GM19193 (cell line): ENCODE data around the gene TECPR2.

Experiments
- POLR2A ChIP-seq: IDR thresholded peaks from 4 replicates; pipeline ENCODE4 v1.6.1; 2011; ENCODE audit not compliant: insufficient read depth, insufficient read length; ENCODE audit errors: extremely low read depth

The TECPR2 gene

DNA sequence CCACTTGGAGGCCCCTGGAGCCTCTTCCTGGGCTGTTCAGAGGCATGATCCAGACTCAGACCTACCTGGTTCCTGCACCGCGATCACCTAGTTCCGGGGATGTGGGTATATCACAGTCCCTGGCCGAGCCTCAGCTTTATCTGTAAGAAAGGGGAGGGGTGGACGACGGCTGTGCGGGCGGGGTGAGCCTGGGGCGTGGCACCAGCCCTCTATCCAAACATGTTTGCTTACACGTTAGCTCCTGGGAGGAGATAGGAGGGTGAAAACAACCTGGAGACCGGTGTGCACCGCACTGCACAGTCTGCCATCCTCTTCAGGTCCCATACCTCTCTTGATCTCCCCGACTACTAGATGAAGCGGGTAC lies 145.7 kb downstream of the TECPR2 start:
- no peak for TF ChIP-seq POLR2A

DNA sequence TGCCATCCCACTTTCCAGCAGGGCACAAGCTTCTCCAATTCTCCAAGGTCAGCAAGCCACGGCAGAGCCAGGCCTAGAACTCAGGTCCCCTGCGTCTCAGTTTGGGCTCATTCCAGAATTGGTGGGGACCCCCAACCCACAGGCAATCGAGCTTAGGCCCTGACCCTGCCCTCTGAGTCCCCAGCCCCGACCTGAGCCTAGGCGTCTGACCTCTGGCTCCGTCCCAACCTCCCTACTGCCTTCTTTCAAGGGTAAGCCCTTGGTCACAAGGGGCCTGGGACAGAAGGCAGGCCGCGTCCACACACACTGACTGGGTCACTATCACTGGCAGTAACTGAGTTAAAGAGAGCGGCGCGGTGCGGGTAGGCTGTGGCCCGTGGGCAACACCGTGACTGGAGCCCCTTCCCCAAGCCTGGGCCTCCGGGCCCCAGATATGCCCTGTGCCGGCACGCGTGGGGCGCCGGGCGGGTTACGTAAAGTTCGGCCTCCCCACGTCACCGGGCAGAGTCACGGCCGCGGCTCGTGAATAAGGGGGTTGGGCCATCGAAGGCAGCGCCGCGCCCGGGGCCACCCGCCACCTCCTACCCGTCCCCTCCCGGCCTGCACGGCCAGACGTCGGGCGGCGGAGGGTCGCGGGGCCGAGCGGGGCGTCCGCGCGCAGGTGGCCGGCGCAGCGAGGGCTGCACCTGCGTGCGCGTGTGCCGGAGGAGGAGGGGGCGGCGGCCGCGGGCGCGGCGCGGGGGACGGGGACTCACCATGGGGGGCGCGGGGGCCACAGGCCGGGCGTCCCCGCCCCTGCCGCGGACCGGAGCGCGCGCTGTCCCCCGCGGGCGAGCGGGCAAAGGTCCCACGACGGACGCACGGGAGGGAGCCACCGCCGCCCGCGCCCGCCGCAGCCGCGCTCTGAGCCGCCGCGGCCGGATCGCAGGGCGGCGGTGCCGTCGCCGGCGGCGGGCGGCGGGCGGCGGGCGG lies 146.3 kb downstream of the TECPR2 start:
- no peak for TF ChIP-seq POLR2A

DNA sequence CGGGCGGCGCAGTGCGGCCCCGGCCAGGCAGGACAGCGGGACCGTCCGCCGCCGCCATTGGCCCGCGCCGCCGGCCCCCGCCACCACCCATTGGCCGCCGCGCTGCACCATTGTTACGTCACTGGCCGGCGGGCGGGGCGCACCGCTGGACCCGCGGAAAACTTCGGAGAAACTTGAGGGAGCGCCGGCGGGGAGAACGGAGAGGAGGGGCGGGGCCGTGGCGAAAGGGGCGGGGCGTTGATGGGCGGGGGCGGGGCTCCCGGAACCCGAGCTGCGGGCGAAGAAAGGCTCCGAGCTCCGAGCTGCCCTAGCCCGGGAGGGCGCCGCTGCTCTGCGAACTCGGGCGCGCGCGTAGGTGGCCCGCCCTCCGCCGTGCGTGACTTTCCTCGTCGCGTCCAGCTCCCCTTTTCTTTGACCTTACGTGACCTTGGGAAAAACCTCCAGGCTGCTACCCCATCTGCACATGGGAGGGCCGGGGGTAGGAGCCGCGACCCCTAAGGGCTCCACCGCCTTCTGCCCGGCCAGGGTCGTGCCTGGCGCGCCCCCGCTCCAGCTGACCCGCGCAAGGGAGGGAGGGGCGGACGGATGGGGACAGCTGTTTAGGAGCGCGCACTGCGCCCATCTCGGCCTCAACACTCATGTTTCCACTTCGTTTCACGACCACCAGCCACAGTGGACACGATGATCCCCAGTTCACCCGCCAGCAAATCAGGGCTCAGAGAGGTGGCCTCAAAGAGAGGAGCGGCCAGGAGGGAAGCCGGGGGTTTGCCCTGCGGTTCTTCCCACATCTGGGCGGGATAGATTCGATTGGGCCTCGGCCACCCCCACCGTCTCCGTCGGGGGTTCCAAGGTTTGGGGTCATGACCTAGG lies 147.2 kb downstream of the TECPR2 start, which contains the start of gene ANKRD9:
TSS of gene ANKRD9 (minus strand) at position 31 of the 870 bp plus-strand sequence. CDS start 1,887 bp downstream, outside the sequence.
- TF ChIP-seq POLR2A = no peak

DNA sequence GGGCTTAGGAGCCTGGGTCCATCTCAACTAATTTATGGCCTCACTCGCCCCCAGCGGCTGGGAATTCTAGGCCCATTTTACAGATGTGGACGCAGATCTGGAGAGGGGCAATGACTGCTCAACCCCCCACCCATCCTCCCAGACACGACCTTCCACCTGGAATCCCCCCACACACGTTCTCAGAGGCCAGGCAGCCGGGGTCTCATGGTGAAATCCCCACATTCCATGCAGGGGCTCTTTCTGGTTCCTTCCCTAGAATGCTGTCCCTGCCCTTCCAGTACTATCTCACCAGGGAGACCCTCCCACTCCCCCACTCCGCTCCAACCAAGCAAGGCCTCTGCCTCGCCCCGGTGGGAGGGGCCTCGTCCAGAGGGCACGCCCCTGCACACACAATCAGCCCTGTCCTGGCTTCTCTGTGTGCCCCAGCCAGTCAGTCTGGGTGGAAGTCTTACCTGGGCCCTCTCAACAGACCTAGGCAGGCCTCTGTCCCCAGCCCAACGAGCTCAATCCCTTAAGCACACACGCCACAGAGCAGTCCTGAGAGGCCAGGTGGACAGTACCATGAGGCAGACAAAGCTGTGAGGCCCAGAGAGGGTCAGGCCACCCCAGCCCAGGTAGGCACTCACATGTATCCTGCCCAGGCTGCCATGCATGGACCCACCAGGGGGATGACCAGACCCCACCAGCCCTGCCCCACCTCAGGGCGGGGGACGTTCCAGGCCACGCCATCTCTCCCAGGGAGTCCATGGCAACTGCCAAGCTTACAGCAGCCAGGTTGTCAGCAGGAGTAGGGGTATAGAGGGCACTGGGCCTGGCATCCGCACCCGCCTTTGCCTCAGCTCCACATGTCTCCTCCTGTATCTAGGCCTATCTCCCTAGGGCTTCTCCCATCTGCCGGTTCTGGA lies 148.1 kb downstream of the TECPR2 start:
- TF ChIP-seq POLR2A = no peak

DNA sequence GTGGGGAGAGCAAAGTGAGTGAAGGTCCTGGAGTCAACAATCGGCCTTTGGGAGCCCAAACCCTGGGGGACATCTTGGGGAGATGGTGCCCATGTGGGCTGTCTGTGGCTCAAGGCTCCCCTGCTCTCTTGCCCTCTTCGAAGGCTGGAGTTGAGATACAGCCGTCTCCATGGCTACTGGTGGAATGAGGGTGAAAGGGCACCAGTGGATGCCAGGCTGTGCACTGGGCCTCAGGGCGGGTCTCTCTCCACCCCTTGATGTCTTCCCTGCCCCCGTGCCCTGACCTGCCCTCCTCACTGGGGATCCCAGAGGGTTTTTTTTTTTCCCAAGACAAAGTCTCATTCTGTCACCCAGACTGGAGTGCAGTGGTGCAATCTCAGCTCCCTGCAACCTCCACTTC lies 148.8 kb downstream of the TECPR2 start:
- TF ChIP-seq POLR2A = no peak

DNA sequence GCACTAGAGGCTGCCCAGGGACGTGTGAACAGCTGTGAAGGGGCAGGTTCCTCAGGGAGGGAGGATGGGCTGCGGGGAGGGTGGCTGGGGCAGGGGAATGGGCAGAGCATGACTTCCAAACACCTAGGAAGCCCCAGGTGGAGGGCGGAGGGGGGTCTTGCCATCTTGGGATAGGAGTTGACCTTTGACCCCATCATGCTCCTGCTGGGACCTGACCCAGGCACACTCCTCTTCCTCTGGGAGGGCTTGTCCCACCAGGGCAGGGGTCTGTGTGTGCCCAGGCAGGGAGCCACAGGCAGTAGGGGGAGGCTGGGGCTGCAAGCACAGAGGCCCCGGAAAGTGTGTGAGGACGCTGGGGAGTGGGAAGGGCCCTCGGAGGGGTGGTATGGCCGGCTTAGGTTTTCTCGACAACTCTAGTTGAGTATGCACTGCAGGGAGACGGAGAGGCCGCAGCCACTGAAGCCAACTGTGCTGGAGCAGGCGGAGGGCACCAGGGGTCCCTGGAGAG lies 150.1 kb downstream of the TECPR2 start:
- TF ChIP-seq POLR2A = no peak

DNA sequence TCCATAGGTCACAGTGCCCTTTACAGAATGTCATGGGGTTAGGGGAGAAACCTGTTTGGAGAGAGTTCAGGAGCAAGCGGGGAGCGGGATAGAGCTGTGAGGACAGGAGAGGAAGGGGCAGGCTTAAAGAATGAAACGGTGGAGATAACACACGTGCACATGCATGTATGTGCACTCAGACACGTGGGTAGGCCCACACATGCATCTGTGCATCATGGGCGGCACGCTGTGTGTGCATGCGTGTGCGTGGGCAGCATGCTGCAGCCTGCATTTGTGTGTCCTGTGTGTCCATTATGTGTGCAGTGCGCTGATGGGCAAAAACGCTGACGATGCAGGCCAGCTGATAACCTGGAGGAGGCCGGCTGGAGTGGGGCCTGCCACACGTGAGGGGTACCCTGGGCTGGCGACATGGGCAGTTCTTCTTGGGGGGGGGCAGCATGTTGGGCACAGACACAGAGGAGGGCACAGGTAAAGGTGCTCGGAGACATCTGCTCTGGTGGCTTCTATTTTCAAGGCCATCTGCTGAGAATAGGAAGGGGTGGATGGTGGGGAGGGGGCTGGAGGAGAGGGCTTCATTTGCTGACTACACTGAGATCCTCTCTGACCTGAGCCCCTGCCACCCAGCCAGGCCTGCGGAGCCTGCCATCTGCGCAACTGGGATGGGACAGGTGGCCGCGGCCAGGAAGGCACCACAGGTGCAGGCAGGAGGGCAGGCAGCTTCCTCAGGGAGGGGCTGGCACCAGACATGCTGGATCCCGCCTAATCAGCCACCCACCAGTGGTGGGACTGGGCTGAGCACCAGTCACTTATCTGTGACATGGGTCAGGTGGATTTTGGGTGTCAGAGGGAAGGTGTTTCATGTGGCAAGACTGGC lies 151.4 kb downstream of the TECPR2 start:
- TF ChIP-seq POLR2A = no peak

DNA sequence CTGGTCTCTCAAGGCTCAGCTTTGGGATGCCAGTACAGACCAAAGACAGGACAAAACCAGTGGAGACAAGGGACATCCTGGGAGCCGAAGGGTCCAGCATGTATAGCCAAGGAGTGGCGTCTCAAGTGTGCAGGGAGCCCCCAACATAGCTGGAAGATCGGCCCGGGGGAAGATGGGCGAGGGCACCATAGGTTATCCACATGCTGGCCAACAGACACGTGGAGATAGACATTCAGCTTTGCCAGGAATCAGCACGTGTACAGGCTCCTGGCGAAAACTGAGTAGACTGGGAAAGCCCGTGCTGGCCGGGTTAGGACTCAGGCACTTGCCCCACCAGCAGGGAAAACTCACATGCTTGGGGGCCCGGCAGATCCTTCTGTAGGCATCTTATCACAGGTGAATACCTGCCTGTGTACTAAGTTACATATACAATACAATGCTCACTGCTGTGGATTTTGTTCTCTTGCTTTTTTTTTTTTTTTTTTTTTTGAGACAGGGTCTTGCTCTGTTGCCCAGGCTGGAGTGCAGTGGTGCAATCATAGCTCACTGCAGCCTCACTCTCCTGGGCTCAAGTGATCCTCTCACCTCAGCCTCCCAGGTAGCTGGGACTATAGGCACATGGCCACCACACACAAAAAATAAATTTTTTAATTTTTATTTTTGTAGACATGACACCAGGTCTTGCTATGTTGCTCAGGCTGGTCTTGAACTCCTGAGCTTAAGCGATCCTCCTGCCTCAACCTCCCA lies 152.4 kb downstream of the TECPR2 start:
- no peak for TF ChIP-seq POLR2A

DNA sequence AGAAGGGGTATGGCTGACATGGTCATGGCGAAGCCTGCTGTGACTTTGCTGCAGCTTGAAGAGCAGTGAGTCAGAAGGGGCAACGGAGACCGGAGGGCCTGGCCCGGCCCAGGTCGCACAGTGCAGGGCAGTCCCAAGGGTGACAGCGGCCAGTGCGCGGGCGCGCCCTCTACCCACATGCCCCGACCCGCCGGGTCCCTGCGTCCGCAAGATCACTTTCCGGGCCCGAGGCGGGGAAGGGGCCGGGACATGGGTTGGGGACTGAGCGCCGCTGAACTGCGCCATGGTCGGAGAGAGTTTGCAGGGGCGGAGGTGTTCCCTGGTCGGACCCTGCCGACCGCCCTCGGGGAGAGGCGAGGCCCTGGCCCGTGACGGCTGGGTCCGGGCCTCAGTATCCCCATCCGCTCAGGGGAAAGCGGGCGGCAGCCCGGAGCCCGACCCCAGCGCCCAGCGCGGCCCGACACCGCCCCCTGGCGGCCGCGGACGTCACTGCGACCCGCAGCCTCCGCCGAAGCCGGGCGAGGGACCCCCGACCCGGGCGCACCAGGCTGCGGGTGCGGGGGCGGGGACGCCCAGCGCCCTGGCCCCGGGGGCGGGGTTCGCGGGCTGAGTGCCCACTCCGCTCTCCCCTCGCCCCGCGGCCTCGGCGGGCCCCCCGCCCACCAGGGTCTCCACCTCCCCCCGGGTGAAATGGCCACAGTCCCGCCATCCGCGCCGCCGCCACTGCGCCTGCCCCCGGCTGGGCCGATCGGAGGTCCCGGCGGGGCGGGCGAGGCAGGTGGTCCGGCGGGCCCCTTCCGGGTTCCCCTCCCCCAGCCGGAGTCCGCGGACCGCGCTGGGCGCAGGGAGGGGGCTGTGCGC lies 154.0 kb downstream of the TECPR2 start:
- no peak for TF ChIP-seq POLR2A

DNA sequence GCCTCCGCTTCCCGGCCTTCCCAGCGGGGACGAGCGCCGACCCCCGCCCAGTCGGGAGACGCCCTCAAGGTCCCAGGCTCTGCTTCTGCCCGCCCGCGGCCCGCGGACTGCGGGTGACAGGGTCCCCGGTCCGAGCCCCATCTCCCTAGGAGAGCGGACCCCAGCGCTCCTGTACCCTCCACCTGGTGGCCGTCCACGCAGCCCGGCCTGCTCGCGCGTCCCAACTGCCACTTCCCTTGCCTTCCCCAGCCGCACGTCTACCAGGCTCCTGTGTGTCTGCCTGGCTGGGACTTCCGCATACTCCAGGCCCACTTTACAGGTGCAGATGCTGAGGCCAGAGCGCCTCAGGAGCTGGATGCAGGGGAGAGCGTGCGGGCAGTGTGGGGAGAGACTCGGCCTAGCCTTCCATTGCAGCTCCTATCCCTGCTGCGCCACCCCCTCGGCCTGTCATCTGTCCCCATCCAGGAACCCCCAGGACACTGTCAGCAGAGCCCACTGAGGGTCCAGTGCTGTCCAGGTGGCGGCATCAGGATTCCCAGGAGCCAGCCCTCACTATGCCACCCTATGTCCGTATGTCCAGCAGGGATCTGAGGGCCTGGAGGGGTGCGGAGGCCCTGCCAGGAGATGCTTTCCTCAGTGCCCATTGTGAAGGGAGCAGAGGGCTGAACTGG lies 154.8 kb downstream of the TECPR2 start:
- no peak for TF ChIP-seq POLR2A

DNA sequence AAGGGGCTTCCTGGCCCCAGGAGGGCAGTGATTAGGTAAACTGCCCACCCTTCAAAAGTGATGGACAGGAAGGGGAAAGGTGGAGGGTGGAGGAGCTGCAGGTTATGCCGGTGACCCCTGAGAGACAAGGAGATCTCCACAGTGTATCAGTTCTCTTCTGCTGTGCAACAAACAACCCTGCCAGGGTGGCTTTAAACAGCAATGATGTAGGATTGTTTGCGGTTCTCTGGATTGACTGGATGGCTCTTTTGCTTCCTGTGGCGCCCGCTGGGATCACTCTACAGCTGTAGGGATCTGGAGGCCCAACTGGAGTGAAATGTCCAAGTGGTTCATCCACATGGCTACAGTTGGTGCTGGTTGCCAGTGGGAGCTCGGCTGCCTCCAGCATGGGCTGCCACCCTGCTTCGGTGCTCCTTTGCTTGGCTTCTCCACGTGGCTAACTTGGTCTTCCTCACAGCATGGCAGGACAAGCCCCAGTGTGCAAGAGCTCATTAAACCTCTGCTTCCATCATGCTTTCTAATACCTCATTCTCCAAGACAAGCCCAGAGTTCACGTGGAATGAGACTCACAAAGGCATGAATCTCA lies 155.4 kb downstream of the TECPR2 start:
- TF ChIP-seq POLR2A = no peak
